Progenitor cell of endocrine pancreas (in vitro differentiated cells): ENCODE results near the gene CSF2RB. TPM values are rescaled to one million over a fixed set of nuclear protein-coding genes. Genes with fewer than 3 reads are reported as not detected.

ENCODE experiments used
- DNase-seq: peaks from one replicate; pipeline ENCODE4 v3.0.0; 2021; ENCODE audit warnings: low spot score; ENCODE audit not compliant: unreplicated experiment
- H3K27ac Mint-ChIP-seq: 2 replicates; pipeline ENCODE4 v1.8.0; 2021; ENCODE audit warnings: mild to moderate bottlenecking, moderate library complexity, mixed read lengths
- H3K27me3 Mint-ChIP-seq: 2 replicates; pipeline ENCODE4 v1.8.0; 2021; ENCODE audit warnings: mixed read lengths
- H3K36me3 Mint-ChIP-seq: 2 replicates; pipeline ENCODE4 v1.8.0; 2022; ENCODE audit warnings: mixed read lengths; ENCODE audit not compliant: insufficient read depth
- H3K4me1 Mint-ChIP-seq: 2 replicates; pipeline ENCODE4 v1.8.0; 2021; ENCODE audit warnings: low read depth, mixed read lengths
- H3K4me3 Mint-ChIP-seq: 2 replicates; pipeline ENCODE4 v1.8.0; 2021; ENCODE audit warnings: low read depth, mild to moderate bottlenecking, moderate library complexity, mixed read lengths
- H3K9me3 Mint-ChIP-seq: 2 replicates; pipeline ENCODE4 v1.8.0; 2021; ENCODE audit warnings: low read depth, mixed read lengths
- total RNA-seq: library from RNA; stranded (reverse); gene quantifications from 2 replicates; pipeline ENCODE4 v1.2.1, GENCODE V29; 2021
- TF ChIP-seq, protein P1 (sequence below): fragments of 200-600 bp; sonication (generic); IDR thresholded peaks from one replicate; pipeline ENCODE4 v1.5.0; 2021; ENCODE audit warnings: antibody characterized with exemption, mild to moderate bottlenecking; ENCODE audit not compliant: unreplicated experiment

CSF2RB gene
- total RNA-seq, 1 donor from 2014 or later: not detected

DNA sequence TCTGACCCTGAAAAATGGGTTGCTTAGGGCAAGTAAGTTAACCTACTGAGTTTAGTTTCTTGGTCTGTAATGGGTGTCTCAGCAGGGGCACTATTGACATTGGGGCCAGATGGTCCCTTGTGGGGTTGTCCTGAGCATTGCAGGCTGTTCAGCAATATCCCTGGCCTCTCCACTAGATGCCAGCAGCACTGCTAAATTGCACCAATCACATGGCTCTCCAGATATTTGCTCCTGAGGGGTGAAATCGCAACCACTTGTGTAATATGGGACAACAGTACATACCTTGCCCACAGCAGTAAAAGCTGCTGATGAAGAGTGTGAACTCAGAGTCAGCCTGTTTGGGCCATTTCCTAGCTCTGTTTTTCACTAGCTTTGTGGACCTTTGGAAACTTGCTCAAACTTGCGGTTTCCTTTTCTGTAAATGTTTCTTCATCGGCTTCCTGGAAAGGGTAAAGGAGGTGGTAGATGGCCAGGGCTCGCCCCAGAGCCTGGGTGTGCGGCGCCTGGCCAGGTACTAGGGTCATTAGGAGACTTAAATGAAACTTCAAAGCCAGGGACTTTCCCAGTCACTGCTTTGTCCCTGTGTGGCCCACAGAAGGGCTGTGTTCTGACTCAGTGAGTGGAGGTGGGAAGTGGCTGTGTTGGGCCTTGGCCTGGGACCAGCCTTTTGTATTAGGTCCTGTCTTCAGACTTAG, 39.7 kb upstream of the CSF2RB start:
- TF ChIP-seq, protein P1, sequence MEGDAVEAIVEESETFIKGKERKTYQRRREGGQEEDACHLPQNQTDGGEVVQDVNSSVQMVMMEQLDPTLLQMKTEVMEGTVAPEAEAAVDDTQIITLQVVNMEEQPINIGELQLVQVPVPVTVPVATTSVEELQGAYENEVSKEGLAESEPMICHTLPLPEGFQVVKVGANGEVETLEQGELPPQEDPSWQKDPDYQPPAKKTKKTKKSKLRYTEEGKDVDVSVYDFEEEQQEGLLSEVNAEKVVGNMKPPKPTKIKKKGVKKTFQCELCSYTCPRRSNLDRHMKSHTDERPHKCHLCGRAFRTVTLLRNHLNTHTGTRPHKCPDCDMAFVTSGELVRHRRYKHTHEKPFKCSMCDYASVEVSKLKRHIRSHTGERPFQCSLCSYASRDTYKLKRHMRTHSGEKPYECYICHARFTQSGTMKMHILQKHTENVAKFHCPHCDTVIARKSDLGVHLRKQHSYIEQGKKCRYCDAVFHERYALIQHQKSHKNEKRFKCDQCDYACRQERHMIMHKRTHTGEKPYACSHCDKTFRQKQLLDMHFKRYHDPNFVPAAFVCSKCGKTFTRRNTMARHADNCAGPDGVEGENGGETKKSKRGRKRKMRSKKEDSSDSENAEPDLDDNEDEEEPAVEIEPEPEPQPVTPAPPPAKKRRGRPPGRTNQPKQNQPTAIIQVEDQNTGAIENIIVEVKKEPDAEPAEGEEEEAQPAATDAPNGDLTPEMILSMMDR: peak; percentile 46
- Mint-ChIP-seq H3K4me1 (no peaks in the 10 kb centered on the region), H3K27ac (peak overlapping the region; percentile 3), H3K4me3 (no peak overlapping the region), H3K36me3 (no peaks in the 10 kb centered on the region), H3K27me3 (peaks cover 47% of the 10 kb centered on the region), H3K9me3 (no peaks in the 10 kb centered on the region)
- DNase-seq: no peak

DNA sequence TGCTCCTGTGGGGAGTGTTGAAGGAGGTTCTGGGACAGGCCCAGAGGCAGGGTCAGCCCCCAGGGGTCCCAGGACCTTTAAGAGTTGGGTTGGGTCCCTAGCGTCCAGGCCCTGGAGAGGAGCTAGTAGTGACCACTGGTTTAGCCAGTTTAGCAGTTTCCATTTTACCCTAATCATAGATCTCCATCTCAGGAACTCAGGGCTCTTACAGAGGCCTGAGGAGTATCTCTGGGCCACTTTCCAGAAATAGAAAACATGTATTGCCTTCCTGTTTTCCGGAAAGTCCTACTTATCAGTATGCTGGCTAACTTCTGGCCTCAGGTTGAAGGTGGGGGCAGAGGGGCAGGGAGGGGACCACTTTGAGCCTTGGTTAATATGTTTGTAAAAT, 39.1 kb upstream of the CSF2RB start:
- Mint-ChIP-seq H3K4me3 (no peak overlapping the region), H3K4me1 (no peaks in the 10 kb centered on the region), H3K9me3 (no peaks in the 10 kb centered on the region), H3K27ac (no peak overlapping the region), H3K36me3 (no peaks in the 10 kb centered on the region), H3K27me3 (peaks cover 48% of the 10 kb centered on the region)
- DNase-seq: no peak
- TF ChIP-seq, protein P1: no peak

DNA sequence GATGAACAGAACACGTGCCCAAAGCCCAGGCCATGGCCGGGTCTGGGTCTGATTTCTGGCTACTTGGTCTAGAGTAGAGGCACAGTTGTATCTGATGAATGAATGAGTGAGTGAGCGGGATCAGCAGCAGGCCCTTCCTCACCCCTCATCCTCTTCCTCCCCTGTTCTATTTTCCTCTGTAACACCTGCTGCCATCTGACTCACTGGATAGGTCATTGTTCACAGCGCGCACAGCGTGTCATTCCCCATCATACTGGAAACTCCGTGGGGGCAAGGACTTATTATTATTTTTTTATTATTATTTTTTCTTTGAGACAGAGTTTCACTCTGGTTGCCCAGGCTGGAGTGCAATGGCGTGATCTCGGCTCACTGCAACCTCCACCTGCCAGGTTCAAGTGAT, 38.7 kb upstream of the CSF2RB start:
- TF ChIP-seq, protein P1: no peak
- Mint-ChIP-seq H3K4me1 (no peaks in the 10 kb centered on the region), H3K9me3 (no peaks in the 10 kb centered on the region), H3K27ac (no peak overlapping the region), H3K36me3 (no peaks in the 10 kb centered on the region), H3K27me3 (peaks cover 47% of the 10 kb centered on the region), H3K4me3 (no peak overlapping the region)
- no peak for DNase-seq

DNA sequence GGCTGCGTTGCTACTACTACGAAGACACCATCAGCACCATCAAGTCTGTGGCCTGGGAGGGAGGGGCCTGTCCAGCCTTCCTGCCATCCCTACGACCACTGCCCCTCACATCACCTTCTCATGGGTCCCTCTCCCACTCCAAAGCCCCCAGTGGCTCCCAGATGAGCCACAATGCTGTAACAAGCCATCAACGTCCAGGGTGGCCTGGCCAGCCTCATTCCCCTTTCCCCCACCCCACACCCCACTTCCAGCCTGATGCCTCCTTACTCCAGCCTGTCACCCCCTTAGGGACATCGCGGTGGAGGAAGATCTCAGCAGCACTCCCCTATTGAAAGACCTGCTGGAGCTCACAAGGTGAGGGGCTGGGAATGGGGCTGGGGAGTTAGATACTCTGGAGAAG, 37.7 kb upstream of the CSF2RB start:
- no peaks in the 10 kb centered on the region for H3K36me3 Mint-ChIP-seq
- H3K27me3 Mint-ChIP-seq: peaks cover 40% of the 10 kb centered on the region
- no peaks in the 10 kb centered on the region for H3K4me1 Mint-ChIP-seq
- H3K9me3 Mint-ChIP-seq: no peaks in the 10 kb centered on the region
- H3K4me3 Mint-ChIP-seq: no peak overlapping the region
- no peak overlapping the region for H3K27ac Mint-ChIP-seq
- no peak for DNase-seq
- TF ChIP-seq, protein P1: no peak

DNA sequence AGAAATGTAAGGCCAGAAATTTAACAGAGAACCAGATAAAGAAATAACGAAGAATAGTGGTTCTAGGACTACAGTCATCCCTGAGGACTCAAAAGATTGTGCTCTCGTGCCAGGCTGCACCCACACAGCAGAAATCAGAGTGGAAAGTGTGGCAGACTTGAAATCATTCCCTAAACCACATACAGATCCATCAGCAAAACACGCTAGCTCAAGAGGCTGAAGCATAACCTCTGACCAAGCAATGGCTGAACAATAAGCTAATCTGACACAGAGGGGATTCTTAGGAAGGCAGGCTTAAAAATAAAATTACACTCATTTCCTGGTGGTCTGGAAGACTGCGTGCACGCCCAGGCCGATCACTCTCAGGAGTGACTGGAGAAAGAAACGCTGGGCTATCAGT, 33.7 kb upstream of the CSF2RB start:
- Mint-ChIP-seq H3K4me3 (no peak overlapping the region), H3K36me3 (no peaks in the 10 kb centered on the region), H3K4me1 (peaks cover 1% of the 10 kb centered on the region), H3K27ac (no peak overlapping the region), H3K9me3 (peaks cover 11% of the 10 kb centered on the region), H3K27me3 (peaks cover 33% of the 10 kb centered on the region)
- TF ChIP-seq, protein P1: no peak
- no peak for DNase-seq
